Activated naive CD8-positive, alpha-beta T cell treated with anti-CD3 and anti-CD28 coated beads for 36 hours (primary cell): ENCODE data around the gene TSPAN31. TPM values are rescaled to one million over a fixed set of nuclear protein-coding genes. Genes with fewer than 3 reads are reported as not detected.

Source experiments
- DNase-seq: peaks from one replicate; pipeline ENCODE4 v3.0.0; 2021
- H3K27ac Mint-ChIP-seq: one replicate; pipeline ENCODE4 v1.8.0; 2022; ENCODE audit warnings: mild to moderate bottlenecking, moderate library complexity, mixed read lengths
- H3K27me3 Mint-ChIP-seq: one replicate; pipeline ENCODE4 v1.8.0; 2022; ENCODE audit warnings: mild to moderate bottlenecking, mixed read lengths
- H3K36me3 Mint-ChIP-seq: one replicate; pipeline ENCODE4 v1.8.0; 2021; ENCODE audit warnings: mild to moderate bottlenecking, mixed read lengths
- H3K4me1 Mint-ChIP-seq: one replicate; pipeline ENCODE4 v1.8.0; 2021; ENCODE audit warnings: mixed read lengths
- H3K4me3 Mint-ChIP-seq: one replicate; pipeline ENCODE4 v1.8.0; 2022; ENCODE audit warnings: mild to moderate bottlenecking, moderate library complexity, mixed read lengths
- H3K9me3 Mint-ChIP-seq: one replicate; pipeline ENCODE4 v1.8.0; 2022; ENCODE audit warnings: mixed read lengths
- total RNA-seq, 2 experiments: library from RNA; stranded (reverse); gene quantifications; one replicate each; pipeline ENCODE4 v1.2.3, GENCODE V29; 2021

TSPAN31 gene
- total RNA-seq, 2 experiments from 2014 or later, result 5.7 TPM

DNA sequence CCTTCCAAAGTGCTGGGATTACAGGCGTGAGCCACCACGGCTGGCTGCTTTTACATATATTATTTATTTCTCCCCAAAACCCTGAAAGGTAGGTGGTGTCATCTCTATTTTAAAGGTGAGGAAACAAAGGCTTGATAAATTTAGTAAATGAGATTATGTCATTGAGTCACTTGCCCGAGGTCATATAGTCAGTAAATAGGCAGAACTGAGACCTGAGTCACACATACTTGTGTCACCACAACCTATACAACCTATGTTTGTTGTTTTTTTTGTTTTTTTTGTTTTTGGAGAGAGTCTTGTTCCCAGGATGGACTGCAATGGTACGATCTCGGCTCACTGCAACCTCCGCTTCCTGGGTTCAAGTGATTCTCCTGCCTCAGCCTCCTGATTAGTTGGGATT lies 50.5 kb downstream of the TSPAN31 start:
- Mint-ChIP-seq H3K27ac (no peak overlapping the region), H3K9me3 (no peaks in the 10 kb centered on the region), H3K4me3 (no peak overlapping the region), H3K27me3 (no peaks in the 10 kb centered on the region), H3K36me3 (peaks cover 24% of the 10 kb centered on the region), H3K4me1 (peaks cover 17% of the 10 kb centered on the region)
- DNase-seq, result no peak

DNA sequence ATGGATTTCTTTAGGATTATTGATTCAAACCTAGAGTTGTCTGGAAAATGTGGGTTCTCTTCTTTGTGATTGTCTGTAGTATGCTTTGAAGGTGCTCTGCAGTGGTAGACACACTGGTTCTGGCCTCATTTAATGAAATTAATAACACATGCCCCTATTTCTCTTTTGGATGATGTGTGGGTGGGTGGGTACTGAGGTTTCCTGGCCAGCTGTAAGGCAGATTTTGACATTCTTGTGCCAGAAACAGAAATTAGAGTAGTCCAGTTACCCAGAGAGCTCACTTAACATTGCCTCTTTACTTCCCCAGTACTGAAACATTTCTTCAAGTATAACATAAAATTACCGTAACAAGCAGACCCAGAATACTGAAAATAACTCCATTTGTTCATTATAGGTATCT lies 52.2 kb downstream of the TSPAN31 start:
- H3K27me3 Mint-ChIP-seq, result no peaks in the 10 kb centered on the region
- H3K4me3 Mint-ChIP-seq, result no peak overlapping the region
- H3K27ac Mint-ChIP-seq, result peak overlapping the region; percentile 5
- peaks cover 17% of the 10 kb centered on the region for H3K4me1 Mint-ChIP-seq
- no peak for DNase-seq
- H3K36me3 Mint-ChIP-seq, result peaks cover 23% of the 10 kb centered on the region
- H3K9me3 Mint-ChIP-seq, result no peaks in the 10 kb centered on the region

DNA sequence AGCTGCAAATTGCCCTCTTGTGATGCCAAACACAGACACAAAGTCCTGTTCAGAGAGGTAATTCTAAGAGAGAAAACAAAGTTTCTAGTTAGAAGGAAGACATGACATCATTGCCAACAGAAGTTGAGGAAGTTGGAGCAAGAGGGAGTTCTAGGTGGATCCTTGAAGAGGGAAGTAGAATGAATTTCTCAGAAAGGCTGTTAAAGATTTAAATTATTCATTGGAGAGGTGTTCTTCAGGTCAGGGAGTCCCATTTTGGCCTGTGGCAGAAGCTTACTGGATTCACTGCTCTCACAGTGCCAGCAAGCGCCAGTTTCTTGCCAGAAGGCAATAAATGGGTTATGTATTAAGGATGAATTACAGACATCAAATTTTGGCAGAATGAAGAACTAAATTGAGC lies 53.1 kb downstream of the TSPAN31 start:
- H3K27ac Mint-ChIP-seq, result no peak overlapping the region

More for the DNA sequence above, 53.1 kb downstream of the TSPAN31 start:
- H3K36me3 Mint-ChIP-seq, result peaks cover 20% of the 10 kb centered on the region
- DNase-seq, result no peak
- peaks cover 15% of the 10 kb centered on the region for H3K4me1 Mint-ChIP-seq
- H3K9me3 Mint-ChIP-seq, result no peaks in the 10 kb centered on the region
- H3K4me3 Mint-ChIP-seq, result no peak overlapping the region
- H3K27me3 Mint-ChIP-seq, result no peaks in the 10 kb centered on the region

Other genes starting within 250 kb of the TSPAN31 start
- gene DDIT3, start 224.5 kb upstream of the TSPAN31 start, total RNA-seq, result 10 to 100 TPM; 30.7 to 33.4 TPM
- gene MBD6, start 222.2 kb upstream of the TSPAN31 start, total RNA-seq, result 10 to 100 TPM; 38.5 to 44.8 TPM
- gene DCTN2, start 197.8 kb upstream of the TSPAN31 start, total RNA-seq, result 10 to 100 TPM; 73.6 to 81.3 TPM
- gene KIF5A, start 195.0 kb upstream of the TSPAN31 start, total RNA-seq, result 1 to 10 TPM; 1.5 to 1.7 TPM
- gene PIP4K2C, start 153.8 kb upstream of the TSPAN31 start, total RNA-seq, result 10 to 100 TPM; 17.1 to 18.5 TPM
- gene DTX3, start 140.2 kb upstream of the TSPAN31 start, total RNA-seq, result 10 to 100 TPM; 18.9 to 20.2 TPM
- gene ARHGEF25, start 133.6 kb upstream of the TSPAN31 start, total RNA-seq, result 1 to 10 TPM; 1.9 to 2.2 TPM
- gene B4GALNT1, start 111.8 kb upstream of the TSPAN31 start, total RNA-seq, result 1 to 10 TPM; 1.5 TPM
- gene OS9, start 50.9 kb upstream of the TSPAN31 start, total RNA-seq, result 10 to 100 TPM; 53.7 to 59.8 TPM
- 10 to 100 TPM; 22.6 to 23.8 TPM for gene AGAP2, start 6.3 kb upstream of the TSPAN31 start, total RNA-seq
- gene CDK4, start 7.3 kb downstream of the TSPAN31 start, total RNA-seq, result 100 to 1,000 TPM; 275 to 304 TPM
- 10 to 100 TPM; 18.2 to 19.2 TPM for gene MARCHF9, start 10.1 kb downstream of the TSPAN31 start, total RNA-seq
- gene CYP27B1, start 22.0 kb downstream of the TSPAN31 start, total RNA-seq, result 10 to 100 TPM in 1 of 2 experiments, 1 to 10 TPM in 1; 9.6 to 12.0 TPM
- gene METTL1, start 27.1 kb downstream of the TSPAN31 start, total RNA-seq, result 10 to 100 TPM; 59.6 to 60.1 TPM
- 1 to 10 TPM; 3.7 to 3.9 TPM for gene EEF1AKMT3, start 27.6 kb downstream of the TSPAN31 start, total RNA-seq
- gene TSFM, start 37.7 kb downstream of the TSPAN31 start, total RNA-seq, result 10 to 100 TPM; 67.7 to 74.7 TPM
- 1 to 10 TPM; 1.2 to 1.8 TPM for gene AVIL, start 73.7 kb downstream of the TSPAN31 start, total RNA-seq
- gene CTDSP2, start 101.7 kb downstream of the TSPAN31 start, total RNA-seq, result 10 to 100 TPM; 91.4 to 94.3 TPM
- 10 to 100 TPM; 13.2 to 13.8 TPM for gene ATP23, start 196.5 kb downstream of the TSPAN31 start, total RNA-seq